ENCODE data around the gene DHX36.

The DHX36 gene

GRCh38 chr3:154301561-154301960, 22.7 kb downstream of the DHX36 start:
- no peaks in the 10 kb centered on the region for H3K27me3 ChIP-seq (ENCODE audit: insufficient read depth, low read length, poor library complexity)
- H3K18ac ChIP-seq (ENCODE audit: low read length) = no peak overlapping the region
- H3K4me1 ChIP-seq (ENCODE audit: control insufficient read depth, low read depth, low read length) = no peaks in the 10 kb centered on the region
- H2AK5ac ChIP-seq (ENCODE audit: low read length) = no peak overlapping the region
- peak; percentile 27 for DNase-seq
- no peak overlapping the region for H2BK5ac ChIP-seq (ENCODE audit: low read length)
- no peak overlapping the region for H3K56ac ChIP-seq (ENCODE audit: low read length)
- H3K36me3 ChIP-seq (ENCODE audit: control insufficient read depth, insufficient read depth, low read length) = peaks cover 7% of the 10 kb centered on the region
- no peak overlapping the region for H3K23ac ChIP-seq (ENCODE audit: low read length)
- H3K79me1 ChIP-seq (ENCODE audit: low read length) = no peaks in the 10 kb centered on the region
- H3K4me2 ChIP-seq (ENCODE audit: low read length) = no peak overlapping the region
- no peak overlapping the region for H3K9ac ChIP-seq (ENCODE audit: low read length)
- no peaks in the 10 kb centered on the region for H3K79me2 ChIP-seq (ENCODE audit: control insufficient read depth, insufficient read depth, low read length)
- H4K5ac ChIP-seq (ENCODE audit: low read length) = no peak overlapping the region
- no peak overlapping the region for H3K27ac ChIP-seq (ENCODE audit: low read depth, low read length)
- no peak overlapping the region for H2BK120ac ChIP-seq (ENCODE audit: low read depth, low read length)
- H3K4ac ChIP-seq (ENCODE audit: low read depth, low read length) = no peak overlapping the region
- H2BK15ac ChIP-seq (replicated peaks; ENCODE audit: low read depth) = no peak overlapping the region
- H3K4me3 ChIP-seq (ENCODE audit: low read length) = no peak overlapping the region
- WGBS (ENCODE audit: extremely low coverage, insufficient coverage, low lambda C conversion rate) = no CpG with 5 or more reads among the region's 3 CpGs
- no peak overlapping the region for H4K8ac ChIP-seq (ENCODE audit: low read depth, low read length)

DNA sequence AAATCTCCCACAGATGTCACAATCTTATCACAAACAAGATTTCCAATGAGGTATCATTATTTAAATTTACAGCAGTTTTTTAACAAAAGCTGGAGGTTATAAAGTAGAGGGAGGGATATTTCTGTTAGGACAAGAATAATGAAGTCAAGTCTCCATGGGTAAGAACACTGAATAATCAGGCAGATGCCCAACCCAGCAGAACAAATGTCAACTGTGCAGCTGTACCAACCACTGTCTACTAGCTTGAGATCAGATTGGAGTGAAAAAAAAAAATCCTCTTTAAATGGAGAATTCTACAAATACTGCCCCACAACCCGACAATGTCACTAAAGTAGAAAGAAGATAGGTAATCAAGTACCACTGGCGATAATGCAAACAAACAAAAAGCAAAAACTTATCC, 30.3 kb downstream of the DHX36 start:
- H3K23ac ChIP-seq (ENCODE audit: low read length) = no peak overlapping the region
- no peak overlapping the region for H4K8ac ChIP-seq (ENCODE audit: low read depth, low read length)
- no peak overlapping the region for H4K5ac ChIP-seq (ENCODE audit: low read length)
- H2BK15ac ChIP-seq (replicated peaks; ENCODE audit: low read depth) = no peak overlapping the region
- H3K27ac ChIP-seq (ENCODE audit: low read depth, low read length) = no peak overlapping the region
- no peak overlapping the region for H2BK5ac ChIP-seq (ENCODE audit: low read length)
- H3K4me1 ChIP-seq (ENCODE audit: control insufficient read depth, low read depth, low read length) = no peaks in the 10 kb centered on the region
- H3K79me1 ChIP-seq (ENCODE audit: low read length) = no peaks in the 10 kb centered on the region
- H3K4me2 ChIP-seq (ENCODE audit: low read length) = no peak overlapping the region
- no peaks in the 10 kb centered on the region for H3K79me2 ChIP-seq (ENCODE audit: control insufficient read depth, insufficient read depth, low read length)
- H3K9ac ChIP-seq (ENCODE audit: low read length) = no peak overlapping the region
- no peak overlapping the region for H3K4me3 ChIP-seq (ENCODE audit: low read length)
- no peak overlapping the region for H3K4ac ChIP-seq (ENCODE audit: low read depth, low read length)
- no CpG with 5 or more reads among the region's 2 CpGs for WGBS (ENCODE audit: extremely low coverage, insufficient coverage, low lambda C conversion rate)
- no peak overlapping the region for H3K18ac ChIP-seq (ENCODE audit: low read length)
- no peak overlapping the region for H3K56ac ChIP-seq (ENCODE audit: low read length)
- H3K36me3 ChIP-seq (ENCODE audit: control insufficient read depth, insufficient read depth, low read length) = peaks cover 2% of the 10 kb centered on the region
- no peak for DNase-seq
- H2AK5ac ChIP-seq (ENCODE audit: low read length) = no peak overlapping the region
- no peak overlapping the region for H2BK120ac ChIP-seq (ENCODE audit: low read depth, low read length)
- no peaks in the 10 kb centered on the region for H3K27me3 ChIP-seq (ENCODE audit: insufficient read depth, low read length, poor library complexity)

DNA sequence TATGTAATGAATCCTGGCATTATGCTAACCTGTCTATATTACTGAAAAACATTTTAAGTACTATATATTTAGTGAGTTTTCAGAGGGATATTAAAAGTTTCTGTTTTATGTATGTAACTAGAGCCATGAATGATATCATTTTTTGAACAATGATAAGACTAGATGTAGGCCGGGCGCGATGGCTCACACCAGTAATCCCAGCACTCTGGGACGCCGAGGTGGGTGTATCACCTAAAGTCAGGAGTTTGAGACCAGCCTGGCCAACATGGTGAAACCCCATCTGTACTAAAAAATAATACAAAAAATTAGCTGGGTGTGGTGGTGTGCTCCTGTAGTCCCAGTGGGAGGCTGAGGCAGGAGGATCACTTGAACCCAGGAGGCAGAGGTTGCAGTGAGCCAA, 34.1 kb downstream of the DHX36 start:
- Histone ChIP-seq H3K18ac (ENCODE audit: low read length) (no peak overlapping the region), H3K4me3 (ENCODE audit: low read length) (no peak overlapping the region), H3K23ac (ENCODE audit: low read length) (no peak overlapping the region), H3K4me2 (ENCODE audit: low read length) (no peak overlapping the region), H2AK5ac (ENCODE audit: low read length) (no peak overlapping the region), H3K27ac (ENCODE audit: low read depth, low read length) (no peak overlapping the region), H2BK15ac (replicated peaks; ENCODE audit: low read depth) (no peak overlapping the region), H4K8ac (ENCODE audit: low read depth, low read length) (no peak overlapping the region), H3K4ac (ENCODE audit: low read depth, low read length) (no peak overlapping the region), H3K79me1 (ENCODE audit: low read length) (no peaks in the 10 kb centered on the region), H3K56ac (ENCODE audit: low read length) (no peak overlapping the region), H4K5ac (ENCODE audit: low read length) (no peak overlapping the region), H2BK5ac (ENCODE audit: low read length) (no peak overlapping the region), H3K9ac (ENCODE audit: low read length) (no peak overlapping the region), H3K27me3 (ENCODE audit: insufficient read depth, low read length, poor library complexity) (no peaks in the 10 kb centered on the region), H3K79me2 (ENCODE audit: control insufficient read depth, insufficient read depth, low read length) (no peaks in the 10 kb centered on the region), H2BK120ac (ENCODE audit: low read depth, low read length) (no peak overlapping the region), H3K4me1 (ENCODE audit: control insufficient read depth, low read depth, low read length) (no peaks in the 10 kb centered on the region), H3K36me3 (ENCODE audit: control insufficient read depth, insufficient read depth, low read length) (peaks cover 2% of the 10 kb centered on the region)
- no peak for DNase-seq
- no CpG with 5 or more reads among the region's 5 CpGs for WGBS (ENCODE audit: extremely low coverage, insufficient coverage, low lambda C conversion rate)

DNA sequence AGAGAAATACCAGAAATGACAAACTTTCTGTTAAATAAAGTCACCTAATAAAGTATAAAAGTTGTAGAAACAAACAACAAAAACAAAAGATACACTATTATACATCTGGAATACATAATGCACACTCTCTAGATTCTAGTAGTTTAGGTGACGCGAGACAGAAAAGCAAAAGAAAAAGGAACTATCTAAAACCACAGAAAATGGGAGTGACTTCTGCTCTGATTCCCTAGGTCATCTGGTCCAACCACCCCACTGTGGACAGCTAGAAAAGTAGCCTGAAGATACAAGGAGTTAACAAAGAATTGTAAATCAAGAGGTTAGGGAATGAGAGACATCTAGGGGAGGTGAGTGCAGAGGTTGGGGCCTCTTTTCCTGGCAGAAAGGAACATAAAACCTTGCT, 39.1 kb downstream of the DHX36 start:
- Histone ChIP-seq H3K23ac (ENCODE audit: low read length) (no peak overlapping the region), H3K27me3 (ENCODE audit: insufficient read depth, low read length, poor library complexity) (no peaks in the 10 kb centered on the region), H3K79me1 (ENCODE audit: low read length) (no peaks in the 10 kb centered on the region), H3K9ac (ENCODE audit: low read length) (no peak overlapping the region), H4K8ac (ENCODE audit: low read depth, low read length) (no peak overlapping the region), H3K4me3 (ENCODE audit: low read length) (no peak overlapping the region), H2AK5ac (ENCODE audit: low read length) (no peak overlapping the region), H4K5ac (ENCODE audit: low read length) (no peak overlapping the region), H2BK120ac (ENCODE audit: low read depth, low read length) (no peak overlapping the region), H3K36me3 (ENCODE audit: control insufficient read depth, insufficient read depth, low read length) (peaks cover 2% of the 10 kb centered on the region), H3K4ac (ENCODE audit: low read depth, low read length) (no peak overlapping the region), H2BK15ac (replicated peaks; ENCODE audit: low read depth) (no peak overlapping the region), H3K56ac (ENCODE audit: low read length) (no peak overlapping the region), H3K79me2 (ENCODE audit: control insufficient read depth, insufficient read depth, low read length) (no peaks in the 10 kb centered on the region), H2BK5ac (ENCODE audit: low read length) (no peak overlapping the region), H3K27ac (ENCODE audit: low read depth, low read length) (no peak overlapping the region), H3K4me1 (ENCODE audit: control insufficient read depth, low read depth, low read length) (no peaks in the 10 kb centered on the region), H3K4me2 (ENCODE audit: low read length) (no peak overlapping the region), H3K18ac (ENCODE audit: low read length) (no peak overlapping the region)
- no CpG with 5 or more reads among the region's 2 CpGs for WGBS (ENCODE audit: extremely low coverage, insufficient coverage, low lambda C conversion rate)
- no peak for DNase-seq

GRCh38 chr3:154280161-154280560, 44.1 kb downstream of the DHX36 start:
- H3K4me2 ChIP-seq (ENCODE audit: low read length) = no peak overlapping the region
- no peak overlapping the region for H3K9ac ChIP-seq (ENCODE audit: low read length)
- no peak overlapping the region for H3K18ac ChIP-seq (ENCODE audit: low read length)
- no peak overlapping the region for H2BK5ac ChIP-seq (ENCODE audit: low read length)
- H2BK15ac ChIP-seq (replicated peaks; ENCODE audit: low read depth) = no peak overlapping the region
- H3K4me1 ChIP-seq (ENCODE audit: control insufficient read depth, low read depth, low read length) = no peaks in the 10 kb centered on the region
- H3K27me3 ChIP-seq (ENCODE audit: insufficient read depth, low read length, poor library complexity) = no peaks in the 10 kb centered on the region
- no peak overlapping the region for H4K5ac ChIP-seq (ENCODE audit: low read length)
- no peak overlapping the region for H3K4ac ChIP-seq (ENCODE audit: low read depth, low read length)
- H4K8ac ChIP-seq (ENCODE audit: low read depth, low read length) = no peak overlapping the region
- WGBS (ENCODE audit: extremely low coverage, insufficient coverage, low lambda C conversion rate) = no CpG with 5 or more reads among the region's 1 CpG
- H3K79me1 ChIP-seq (ENCODE audit: low read length) = no peaks in the 10 kb centered on the region
- H3K56ac ChIP-seq (ENCODE audit: low read length) = no peak overlapping the region
- no peaks in the 10 kb centered on the region for H3K79me2 ChIP-seq (ENCODE audit: control insufficient read depth, insufficient read depth, low read length)
- H3K27ac ChIP-seq (ENCODE audit: low read depth, low read length) = no peak overlapping the region
- H2AK5ac ChIP-seq (ENCODE audit: low read length) = no peak overlapping the region
- peaks cover 4% of the 10 kb centered on the region for H3K36me3 ChIP-seq (ENCODE audit: control insufficient read depth, insufficient read depth, low read length)
- no peak overlapping the region for H2BK120ac ChIP-seq (ENCODE audit: low read depth, low read length)
- no peak overlapping the region for H3K4me3 ChIP-seq (ENCODE audit: low read length)
- H3K23ac ChIP-seq (ENCODE audit: low read length) = no peak overlapping the region
- no peak for DNase-seq

- Histone ChIP-seq H2AK5ac (ENCODE audit: low read length) (no peak overlapping the region), H2BK120ac (ENCODE audit: low read depth, low read length) (no peak overlapping the region), H3K23ac (ENCODE audit: low read length) (no peak overlapping the region), H3K79me2 (ENCODE audit: control insufficient read depth, insufficient read depth, low read length) (no peaks in the 10 kb centered on the region), H4K5ac (ENCODE audit: low read length) (no peak overlapping the region), H3K79me1 (ENCODE audit: low read length) (no peaks in the 10 kb centered on the region), H3K18ac (ENCODE audit: low read length) (no peak overlapping the region), H3K56ac (ENCODE audit: low read length) (no peak overlapping the region), H3K4ac (ENCODE audit: low read depth, low read length) (no peak overlapping the region), H3K36me3 (ENCODE audit: control insufficient read depth, insufficient read depth, low read length) (peaks cover 6% of the 10 kb centered on the region), H3K27me3 (ENCODE audit: insufficient read depth, low read length, poor library complexity) (no peaks in the 10 kb centered on the region), H3K4me3 (ENCODE audit: low read length) (no peak overlapping the region), H3K9ac (ENCODE audit: low read length) (no peak overlapping the region), H2BK5ac (ENCODE audit: low read length) (no peak overlapping the region), H3K27ac (ENCODE audit: low read depth, low read length) (no peak overlapping the region), H4K8ac (ENCODE audit: low read depth, low read length) (no peak overlapping the region), H3K4me1 (ENCODE audit: control insufficient read depth, low read depth, low read length) (no peaks in the 10 kb centered on the region), H2BK15ac (replicated peaks; ENCODE audit: low read depth) (no peak overlapping the region), H3K4me2 (ENCODE audit: low read length) (no peak overlapping the region)
- whole genome bisulfite sequencing (ENCODE audit: extremely low coverage, insufficient coverage, low lambda C conversion rate) = no CpG with 5 or more reads among the region's 2 CpGs
- DNase-seq = no peak
Measured at GRCh38 chr3:154275965-154276364, 48.3 kb downstream of the DHX36 start.
